ENCODE measurements around the gene XAB2. TPM values are rescaled to one million over a fixed set of nuclear protein-coding genes. Genes with fewer than 3 reads are reported as not detected.

Gene XAB2
- total RNA-seq, 1 experiment from 2014 or later: 48.0 TPM

- H3K23me2 ChIP-seq (ENCODE audit: insufficient read length, low read depth, low read length, poor library complexity, severe bottlenecking): no peaks in the 10 kb centered on the region
- H3K27me3 ChIP-seq (ENCODE audit: insufficient read depth, low read length): no peaks in the 10 kb centered on the region
- no peak overlapping the region for H2BK120ac ChIP-seq (ENCODE audit: low read depth, low read length, poor library complexity, severe bottlenecking)
- no CpG with 5 or more reads among the region's 5 CpGs for WGBS (ENCODE audit: extremely low coverage, insufficient read length, low lambda C conversion rate)
- H2BK20ac ChIP-seq (ENCODE audit: low read depth, low read length, poor library complexity, severe bottlenecking): no peak overlapping the region
- H2BK15ac ChIP-seq (ENCODE audit: low read depth, low read length): no peak overlapping the region
- Mint-ChIP-seq H3K36me3 (ENCODE audit: insufficient read depth in 1 of 3, low read depth in 3 of 3) (no peaks in the 10 kb centered on the region), H3K9me3 (no peaks in the 10 kb centered on the region), H3K4me1 (no peaks in the 10 kb centered on the region), H3K4me3 (no peak overlapping the region), H3K27me3 (ENCODE audit: low read depth) (peaks cover 6% of the 10 kb centered on the region; the same call in 1 of the 2 replicates), H3K27ac (no peak overlapping the region)
- H2BK5ac ChIP-seq (ENCODE audit: insufficient read length, low read length): no peak overlapping the region
- H3T11ph ChIP-seq (ENCODE audit: low read length): no peak overlapping the region
- no peaks in the 10 kb centered on the region for H4K20me1 ChIP-seq (ENCODE audit: control insufficient read depth, insufficient read depth, insufficient read length)
- no peaks in the 10 kb centered on the region for H3K4me1 ChIP-seq (ENCODE audit: insufficient read depth, low read length)
- no peak overlapping the region for H3K56ac ChIP-seq (ENCODE audit: insufficient read length, low read depth, low read length)
- no peak overlapping the region for H3K23ac ChIP-seq (ENCODE audit: insufficient read length, low read depth, low read length)
- H3K14ac ChIP-seq (ENCODE audit: insufficient read depth, low read length): no peak overlapping the region
- no peaks in the 10 kb centered on the region for H3K9me3 ChIP-seq (ENCODE audit: control insufficient read depth, low read depth, low read length)
- no peak overlapping the region for H3K4me2 ChIP-seq (ENCODE audit: insufficient read depth, insufficient read length, low read length)
- TF ChIP-seq CTCF (conservative IDR thresholded peaks at IDR 0.05): no peak
- no peak overlapping the region for H2AFZ ChIP-seq (ENCODE audit: low read length)
- H3K27ac ChIP-seq (ENCODE audit: insufficient read length, low read depth, low read length): no peak overlapping the region
- no peak overlapping the region for H4K5ac ChIP-seq (ENCODE audit: insufficient read length, low read depth, low read length)
- no peak overlapping the region for H3K18ac ChIP-seq (ENCODE audit: insufficient read length, low read depth, low read length)
- no peak overlapping the region for H3K4ac ChIP-seq (ENCODE audit: low read depth, low read length)
- no peak overlapping the region for H2BK12ac ChIP-seq (ENCODE audit: insufficient read length, low read depth, low read length)
- DNase-seq: no peak
- no peak overlapping the region for H2AK5ac ChIP-seq (ENCODE audit: insufficient read length, low read length)
- no peak overlapping the region for H4K8ac ChIP-seq (replicated peaks; ENCODE audit: insufficient read length, low read depth, low read length)
- no peaks in the 10 kb centered on the region for H3K79me2 ChIP-seq (ENCODE audit: insufficient read depth, low read length)
- H3K79me1 ChIP-seq (ENCODE audit: insufficient read depth, low read depth, low read length, poor library complexity, severe bottlenecking): no peaks in the 10 kb centered on the region
- no peak overlapping the region for H4K91ac ChIP-seq (ENCODE audit: insufficient read length, low read depth, low read length)
- no peak overlapping the region for H3K9ac ChIP-seq (ENCODE audit: extremely low read depth, insufficient read length, low read length)
Observed at GRCh38 chr19:7570761-7571160, 58.6 kb downstream of the XAB2 start.

Small RNAs within 50 kb of the gene (microRNA-seq; reads per million reads assigned to microRNA genes)
- not detected for gene MIR6792 (ENCODE audit: borderline microRNAs expressed)

Other genes with a start within 250 kb of the XAB2 start
- 2.4 and 2.8 TPM in 2 replicates for gene PEX11G, start 140.5 kb downstream of the XAB2 start, total RNA-seq (2021)
- 40.5 and 41.5 TPM in 2 replicates for gene ZNF358, start 113.4 kb downstream of the XAB2 start, total RNA-seq (2021)
- gene MCOLN1, start 106.9 kb downstream of the XAB2 start, total RNA-seq (2021): 15.7 and 18.7 TPM in 2 replicates
- gene PNPLA6, start 93.8 kb downstream of the XAB2 start, total RNA-seq (2021): 130 and 135 TPM in 2 replicates
- 28.4 and 31.3 TPM in 2 replicates for gene CAMSAP3, start 33.7 kb downstream of the XAB2 start, total RNA-seq (2021)
- 129 and 143 TPM in 2 replicates for gene PET100, start 248 bp upstream of the XAB2 start, total RNA-seq (2021)
- not detected in 2 replicates for gene PCP2, start 4.2 kb upstream of the XAB2 start, total RNA-seq (2021)
- gene STXBP2, start 7.6 kb upstream of the XAB2 start, total RNA-seq (2021): 80.3 and 92.5 TPM in 2 replicates
- gene RETN, start 39.5 kb upstream of the XAB2 start, total RNA-seq (2021): not detected in 2 replicates
- gene MCEMP1, start 47.5 kb upstream of the XAB2 start, total RNA-seq (2021): 0.13 TPM in 1 of 2 replicates, not detected in the other
- gene TRAPPC5, start 51.3 kb upstream of the XAB2 start, total RNA-seq (2021): 77.4 and 87.8 TPM in 2 replicates
- gene FCER2, start 72.6 kb upstream of the XAB2 start, total RNA-seq (2021): not detected in 2 replicates
- 0.26 TPM in 1 of 2 replicates, not detected in the other for gene CLEC4G, start 102.6 kb upstream of the XAB2 start, total RNA-seq (2021)
- gene CD209, start 118.0 kb upstream of the XAB2 start, total RNA-seq (2021): not detected in 2 replicates
- gene CLEC4M, start 133.7 kb upstream of the XAB2 start, total RNA-seq (2021): not detected in 2 replicates
- 7.1 and 7.8 TPM in 2 replicates for gene EVI5L, start 200.7 kb upstream of the XAB2 start, total RNA-seq (2021)
- gene PRR36, start 244.8 kb upstream of the XAB2 start, total RNA-seq (2021): 20.4 and 21.4 TPM in 2 replicates

All from H9 (cell line).